NOMO-1 treated with DMSO at 0.1 percent for 48 hours (cell line): Measurements from ENCODE around the gene SLC8B1.

Experiments
- DNase-seq: peaks from one replicate; lab custom pipeline; 2025; ENCODE audit not compliant: unreplicated experiment; lab: John Stamatoyannopoulos, UW

The SLC8B1 gene

GRCh38 chr12:113325916-113326315, 9.0 kb downstream of the SLC8B1 start:
- DNase-seq = no peak

- peak; percentile 53 for DNase-seq
Observed at GRCh38 chr12:113322343-113322742, 12.6 kb downstream of the SLC8B1 start.

GRCh38 chr12:113320401-113320800, 14.5 kb downstream of the SLC8B1 start:
- DNase-seq = no peak

- DNase-seq = no peak
Observed at GRCh38 chr12:113318900-113319628, 15.8 kb downstream of the SLC8B1 start.

GRCh38 chr12:113318046-113318656, 16.8 kb downstream of the SLC8B1 start:
- no peak for DNase-seq

- DNase-seq = no peak
Observed at GRCh38 chr12:113317122-113317521, 17.8 kb downstream of the SLC8B1 start.

GRCh38 chr12:113316155-113316554, 18.8 kb downstream of the SLC8B1 start:
- no peak for DNase-seq

- DNase-seq = no peak
Observed at GRCh38 chr12:113315358-113315757, 19.6 kb downstream of the SLC8B1 start.

GRCh38 chr12:113314121-113314529, 20.8 kb downstream of the SLC8B1 start:
- no peak for DNase-seq

- DNase-seq = no peak
Observed at GRCh38 chr12:113310489-113310888, 24.4 kb downstream of the SLC8B1 start.

GRCh38 chr12:113306382-113306781, 28.5 kb downstream of the SLC8B1 start:
- DNase-seq = no peak

- no peak for DNase-seq
Observed at GRCh38 chr12:113305281-113305856, 29.5 kb downstream of the SLC8B1 start.

GRCh38 chr12:113302886-113303640, 31.8 kb downstream of the SLC8B1 start:
- DNase-seq = peak; percentile 12

- DNase-seq = no peak
Observed at GRCh38 chr12:113302466-113302865, 32.4 kb downstream of the SLC8B1 start.

GRCh38 chr12:113301811-113302210, 33.1 kb downstream of the SLC8B1 start:
- no peak for DNase-seq

- no peak for DNase-seq
Observed at GRCh38 chr12:113299619-113300237, 35.2 kb downstream of the SLC8B1 start.

- DNase-seq = no peak
Observed at GRCh38 chr12:113298861-113299545, 35.9 kb downstream of the SLC8B1 start.

- DNase-seq = no peak
Observed at GRCh38 chr12:113298472-113298817, 36.5 kb downstream of the SLC8B1 start.

- no peak for DNase-seq
Observed at GRCh38 chr12:113297621-113298471, 37.1 kb downstream of the SLC8B1 start.

GRCh38 chr12:113297214-113297587, 37.7 kb downstream of the SLC8B1 start:
- no peak for DNase-seq
